CD14-positive monocyte (primary cell): ENCODE measurements around the gene APOBEC3F. TPM values are rescaled to one million over a fixed set of nuclear protein-coding genes. Genes with fewer than 3 reads are reported as not detected.
"Not testable (repeated sequence)": the region's sequence is repeated elsewhere in the genome, so short reads cannot be mapped to it uniquely, and the experiment has no call there.

Experiments used
- DNase-seq, 3 donors: peaks; one replicate each; pipeline ENCODE4 v3.0.0-alpha.2; 2011 to 2022
- H2AFZ ChIP-seq: 2 replicates; pipeline ENCODE4 v1.6.0; 2012; ENCODE audit warnings: mild to moderate bottlenecking, low read depth, low read length, inconsistent platforms; ENCODE audit not compliant: insufficient read depth, poor library complexity, severe bottlenecking
- H3K27ac ChIP-seq, 2 donors: 1 replicate in 1 of 2; 2 replicates in 1 of 2; pipeline ENCODE4 v1.5.1; 2012 to 2013; ENCODE audit warnings: low read length in 2 of 2, control low read depth in 1 of 2, inconsistent platforms in 1 of 2, low read depth in 1 of 2, mild to moderate bottlenecking in 1 of 2
- H3K27me3 ChIP-seq, 2 donors: one replicate each; pipeline versions ENCODE4 v1.6.0 to v1.6.1; 2011 to 2013; ENCODE audit warnings: low read length in 2 of 2; ENCODE audit not compliant: control insufficient read depth in 2 of 2, insufficient read depth in 2 of 2
- H3K36me3 ChIP-seq, 2 donors: replicated peaks in 1 of 2; 1 replicate in 1 of 2; 2 replicates in 1 of 2; pipeline versions ENCODE4 v1.5.1 to v1.6.1; 2012 to 2013; ENCODE audit warnings: low read length in 2 of 2, control low read depth in 1 of 2, inconsistent platforms in 1 of 2, mild to moderate bottlenecking in 1 of 2; ENCODE audit not compliant: insufficient read depth in 2 of 2, control insufficient read depth in 1 of 2
- H3K4me1 ChIP-seq, 2 donors: 1 replicate in 1 of 2; 2 replicates in 1 of 2; pipeline versions ENCODE4 v1.5.1 to v1.6.1; 2012 to 2013; ENCODE audit warnings: low read length in 2 of 2, control low read depth in 1 of 2, inconsistent platforms in 1 of 2, mild to moderate bottlenecking in 1 of 2, moderate library complexity in 1 of 2; ENCODE audit not compliant: insufficient read depth in 2 of 2, control insufficient read depth in 1 of 2
- H3K4me2 ChIP-seq: replicated peaks from 2 replicates; pipeline ENCODE3; 2012; ENCODE audit warnings: low read length, moderate library complexity, mild to moderate bottlenecking; ENCODE audit not compliant: poor library complexity, severe bottlenecking; ENCODE audit errors: extremely low read depth
- H3K4me3 ChIP-seq, 3 experiments: fragments of 200-600 bp in 1 of 3; sonication (generic) in 1 of 3; replicated peaks in 1 of 3; 1 replicate in 2 of 3; 2 replicates in 1 of 3; pipeline ENCODE4 v1.5.1; 2011 to 2013; ENCODE audit warnings: low read length in 3 of 3, mild to moderate bottlenecking in 3 of 3, control low read depth in 2 of 3, low read depth in 2 of 3, inconsistent platforms in 1 of 3, moderate library complexity in 1 of 3
- H3K79me2 ChIP-seq: 2 replicates; pipeline ENCODE4 v1.6.0; 2012; ENCODE audit warnings: mild to moderate bottlenecking, control low read depth, inconsistent platforms, low read length, moderate library complexity; ENCODE audit not compliant: insufficient read depth
- H3K9ac ChIP-seq: 2 replicates; pipeline ENCODE4 v1.6.0; 2017; ENCODE audit warnings: low read length, mild to moderate bottlenecking; ENCODE audit not compliant: insufficient read depth, poor library complexity, severe bottlenecking
- H3K9me3 ChIP-seq, 2 donors: replicated peaks in 1 of 2; 1 replicate in 1 of 2; 2 replicates in 1 of 2; pipeline versions ENCODE4 v1.5.1 to v1.6.1; 2012 to 2013; ENCODE audit warnings: low read length in 2 of 2, control low read depth in 1 of 2; ENCODE audit not compliant: control insufficient read depth in 1 of 2, insufficient read depth in 1 of 2
- H4K20me1 ChIP-seq: 2 replicates; pipeline ENCODE4 v1.6.0; 2012; ENCODE audit warnings: mild to moderate bottlenecking, low read length, control low read depth, moderate library complexity; ENCODE audit not compliant: insufficient read depth
- H3K27ac Mint-ChIP-seq, 7 donors: one replicate each; pipeline ENCODE4 v1.8.0; 2020; ENCODE audit warnings: mild to moderate bottlenecking in 7 of 7, mixed read lengths in 7 of 7, moderate library complexity in 6 of 7, inconsistent platforms in 2 of 7
- H3K27me3 Mint-ChIP-seq, 3 donors: one replicate each; pipeline ENCODE4 v1.8.0; 2021 to 2022; ENCODE audit warnings: low read depth in 3 of 3, mild to moderate bottlenecking in 3 of 3, mixed read lengths in 3 of 3, moderate library complexity in 3 of 3, inconsistent platforms in 1 of 3
- H3K36me3 Mint-ChIP-seq, 2 donors: one replicate each; pipeline ENCODE4 v1.8.0; 2020; ENCODE audit warnings: mixed read lengths in 2 of 2, inconsistent platforms in 1 of 2, mild to moderate bottlenecking in 1 of 2
- H3K4me1 Mint-ChIP-seq: one replicate; pipeline ENCODE4 v1.8.0; 2020; ENCODE audit warnings: mild to moderate bottlenecking, mixed read lengths
- H3K4me3 Mint-ChIP-seq, 2 donors: one replicate each; pipeline ENCODE4 v1.8.0; 2020; ENCODE audit warnings: mild to moderate bottlenecking in 2 of 2, mixed read lengths in 2 of 2, moderate library complexity in 1 of 2
- H3K9me3 Mint-ChIP-seq, 7 donors: one replicate each; pipeline ENCODE4 v1.8.0; 2020 to 2022; ENCODE audit warnings: mixed read lengths in 7 of 7, mild to moderate bottlenecking in 6 of 7, moderate library complexity in 6 of 7, inconsistent platforms in 2 of 7
- CTCF ChIP-seq: fragments of 200-600 bp; IDR thresholded peaks from one replicate; pipeline ENCODE4 v1.8.0; 2022; ENCODE audit warnings: antibody characterized with exemption, mild to moderate bottlenecking
- WGBS: methylation state at CpG from one replicate; pipeline ENCODE4 v1.1.5; 2013; ENCODE audit warnings: missing lambda C conversion rate; ENCODE audit not compliant: insufficient coverage; 5-methylcytosine and 5-hydroxymethylcytosine counted together
- intact Hi-C, 2 donors: fragments of 100-400 bp; cut with micrococcal nuclease; formaldehyde crosslinking; loops; one replicate each; pipeline versions ENCODE4 v1.15.0 to v1.15.1; 2023
- polyA plus RNA-seq, 3 donors: library from polyadenylated mRNA; depleted of rRNA in 1 of 3; unstranded in 2 of 3; stranded (reverse) in 1 of 3; fragments of 300-500 nt in 2 of 3; fragments of >200 nt in 1 of 3; fragmentation: Illumina TruSeq in 2 of 3; gene quantifications; 1 replicate in 2 of 3; 2 replicates in 1 of 3; pipeline ENCODE4 v1.2.3, GENCODE V29; 2012 to 2021

Gene APOBEC3F
- polyA plus RNA-seq, 3 donors = 4.1 to 8.0 (median 4.4) TPM

GRCh38 chr22:39068033-39068785, 27.5 kb downstream of the APOBEC3F start:
- Histone ChIP-seq H4K20me1 (no peaks in the 10 kb centered on the region), H3K4me3 (no peak overlapping the region), H3K4me2 (no peak overlapping the region), H3K27ac (no peak overlapping the region), H3K9me3 (no peaks in the 10 kb centered on the region), H3K36me3 (no peaks in the 10 kb centered on the region), H3K27me3 (no peaks in the 10 kb centered on the region), H2AFZ (no peak overlapping the region), H3K79me2 (no peaks in the 10 kb centered on the region), H3K9ac (no peak overlapping the region), H3K4me1 (peaks cover 19 to 25% of the 10 kb centered on the region in 2 donors)
- H3K27me3 Mint-ChIP-seq = peaks cover 0 to 4% (median 4%) of the 10 kb centered on the region in 3 donors
- H3K27ac Mint-ChIP-seq = peak overlapping the region in 1 of 7 donors; percentile 27
- H3K4me3 Mint-ChIP-seq = no peak overlapping the region
- no peaks in the 10 kb centered on the region for H3K36me3 Mint-ChIP-seq
- WGBS = 89% methylated on average over 9 of the region's 13 CpGs
- no peak for TF ChIP-seq CTCF
- no peaks in the 10 kb centered on the region for H3K9me3 Mint-ChIP-seq
- DNase-seq = no peak
- H3K4me1 Mint-ChIP-seq = peaks cover 14% of the 10 kb centered on the region
- intact Hi-C loops = no loop called here

- Histone ChIP-seq H3K9me3 (no peaks in the 10 kb centered on the region), H3K4me1 (peaks cover 9 to 16% of the 10 kb centered on the region in 2 donors), H2AFZ (no peak overlapping the region), H3K36me3 (no peaks in the 10 kb centered on the region), H3K4me2 (no peak overlapping the region), H3K79me2 (no peaks in the 10 kb centered on the region), H4K20me1 (no peaks in the 10 kb centered on the region), H3K9ac (no peak overlapping the region), H3K4me3 (no peak overlapping the region), H3K27me3 (no peaks in the 10 kb centered on the region), H3K27ac (no peak overlapping the region)
- Mint-ChIP-seq H3K4me3 (no peak overlapping the region), H3K27me3 (peaks cover 0 to 2% (median 0%) of the 10 kb centered on the region in 3 donors), H3K9me3 (no peaks in the 10 kb centered on the region), H3K27ac (no peak overlapping the region), H3K36me3 (no peaks in the 10 kb centered on the region), H3K4me1 (peaks cover 9% of the 10 kb centered on the region)
- intact Hi-C loops = no loop called here
- 93% methylated on average over 4 of the region's 7 CpGs for WGBS
- TF ChIP-seq CTCF = no peak
- DNase-seq = no peak
Observed at GRCh38 chr22:39070186-39070585, 29.5 kb downstream of the APOBEC3F start.

GRCh38 chr22:39072581-39072981, 31.9 kb downstream of the APOBEC3F start:
- peak overlapping the region; percentile 66 to 92 (median 90) for H3K27ac Mint-ChIP-seq
- intact Hi-C loops = not testable (repeated sequence)
- 12% methylated on average over 5 of the region's 7 CpGs for WGBS

More at GRCh38 chr22:39072581-39072981, 31.9 kb downstream of the APOBEC3F start:
- peaks cover 21% of the 10 kb centered on the region for H3K4me1 Mint-ChIP-seq
- peak overlapping the region in 1 of 2 donors; percentile 70 for H3K4me3 Mint-ChIP-seq
- Histone ChIP-seq H3K4me3 (peak overlapping the region in 1 of 3 experiments; percentile 46), H2AFZ (peak overlapping the region; percentile 85), H3K9ac (peak overlapping the region; percentile 46), H3K4me2 (peak overlapping the region; percentile 57), H3K27ac (peak overlapping the region; percentile 34 to 89), H3K4me1 (peaks cover 12 to 28% of the 10 kb centered on the region in 2 donors)
- H3K36me3 Mint-ChIP-seq, H3K79me2 ChIP-seq, H3K9me3 Mint-ChIP-seq, H3K27me3 ChIP-seq, H4K20me1 ChIP-seq, H3K27me3 Mint-ChIP-seq, H3K36me3 ChIP-seq, H3K9me3 ChIP-seq: not testable (repeated sequence)
- peak in 1 of 3 donors; percentile 28 for DNase-seq
